Panc1 (cell line): Measurements from ENCODE around the gene PCDH8. TPM values are rescaled to one million over a fixed set of nuclear protein-coding genes. Genes with fewer than 3 reads are reported as not detected.

ENCODE experiments used
- ATAC-seq: fragments of 200-7000 bp; cut with Tn5 transposase; 2 replicates; pipeline ENCODE4 v1.9.1; 2020; ENCODE audit warnings: mild to moderate bottlenecking, moderate library complexity
- BruUV-seq: library from RNA; stranded (reverse); fragments of 400-500 nt; replicated peaks from 2 replicates; lab custom pipeline; 2021; lab: Mats Ljungman, UMichigan
- CTCF ChIA-PET: fragments of 300-600 bp; sonication (Branson Sonifier 250); formaldehyde crosslinking; loops from one replicate; lab custom pipeline; 2022; ENCODE audit warnings: antibody characterized with exemption; lab: Charles Lee
- POLR2A ChIA-PET: fragments of 300-600 bp; sonication (Branson Sonifier 250); formaldehyde crosslinking; loops from one replicate; lab custom pipeline; 2022; ENCODE audit warnings: antibody characterized with exemption; lab: Charles Lee
- DNase-seq: peaks from one replicate; pipeline ENCODE4 v3.0.0-alpha.2; 2010; ENCODE audit warnings: low read depth, low spot score
- H3K27ac ChIP-seq: 2 replicates; pipeline ENCODE4 v1.5.1; 2011; ENCODE audit warnings: mild to moderate bottlenecking, low read length, inconsistent platforms
- H3K27me3 ChIP-seq: fragments of 200-500 bp; sonication (Bioruptor generic); 2 replicates; pipeline ENCODE4 v1.6.0; 2014; ENCODE audit warnings: low read length, inconsistent platforms; ENCODE audit not compliant: control insufficient read depth, insufficient read depth
- H3K36me3 ChIP-seq: fragments of 200-500 bp; sonication (Bioruptor generic); 2 replicates; pipeline ENCODE4 v1.5.1; 2014; ENCODE audit warnings: inconsistent platforms, mild to moderate bottlenecking, low read length, moderate library complexity; ENCODE audit not compliant: control insufficient read depth, insufficient read depth
- H3K4me1 ChIP-seq: 2 replicates; pipeline ENCODE4 v1.5.1; 2011; ENCODE audit warnings: inconsistent platforms, mild to moderate bottlenecking, low read length, moderate library complexity; ENCODE audit not compliant: control insufficient read depth, insufficient read depth
- H3K4me3 ChIP-seq, 2 experiments: 2 replicates each; pipeline ENCODE4 v1.5.1; 2011 to 2012; ENCODE audit warnings: low read depth in 2 of 2, low read length in 2 of 2, mild to moderate bottlenecking in 2 of 2, inconsistent platforms in 1 of 2, moderate library complexity in 1 of 2
- H3K9me3 ChIP-seq: fragments of 200-500 bp; sonication (Bioruptor generic); 2 replicates; pipeline ENCODE4 v1.5.1; 2014; ENCODE audit warnings: low read depth, mild to moderate bottlenecking, inconsistent platforms, low read length, moderate library complexity; ENCODE audit not compliant: control insufficient read depth, insufficient read depth
- CTCF ChIP-seq: fragments of 450-650 bp; IDR thresholded peaks from 2 replicates; pipeline ENCODE4 v1.5.1; 2017; ENCODE audit warnings: mild to moderate bottlenecking
- POLR2AphosphoS5 ChIP-seq: IDR thresholded peaks from 2 replicates; pipeline ENCODE4 v1.6.1; 2012; ENCODE audit warnings: mild to moderate bottlenecking, low read depth, low read length, moderate library complexity
- REST ChIP-seq, 2 experiments: IDR thresholded peaks; 2 replicates each; pipeline ENCODE4 v1.6.1; 2011 to 2012; ENCODE audit warnings: low read depth in 2 of 2, control low read depth in 1 of 2, low read length in 1 of 2, mild to moderate bottlenecking in 1 of 2, moderate library complexity in 1 of 2; ENCODE audit not compliant: insufficient read depth in 1 of 2
- SIN3A ChIP-seq: IDR thresholded peaks from 2 replicates; pipeline ENCODE4 v1.6.1; 2012; ENCODE audit warnings: low read depth, mild to moderate bottlenecking, low read length, moderate library complexity, borderline replicate concordance; ENCODE audit not compliant: insufficient read depth
- TCF7L2 ChIP-seq: IDR thresholded peaks from 2 replicates; pipeline ENCODE4 v1.6.1; 2011; ENCODE audit warnings: mild to moderate bottlenecking, low read depth, low read length, inconsistent platforms
- in situ Hi-C: cut with HindIII; loops from 2 replicates; pipeline ENCODE4 v1.10.0; 2016; ENCODE audit warnings: low sequenced_read_pairs, low pct_unique_long_range_greater_than_20kb
- intact Hi-C: fragments of 100-400 bp; cut with micrococcal nuclease; formaldehyde crosslinking; loops from one replicate; pipeline ENCODE4 v1.10.0; 2022; ENCODE audit not compliant: unreplicated experiment
- total RNA-seq: library from RNA; stranded (reverse); gene quantifications from one replicate; pipeline ENCODE4 v1.2.1, GENCODE V29; 2021; ENCODE audit not compliant: unreplicated experiment

The PCDH8 gene
- total RNA-seq, 1 experiment from 2014 or later, result not detected

- TF ChIP-seq TCF7L2 (no peak), CTCF (no peak), SIN3A (no peak), POLR2AphosphoS5 (no peak), REST (IDR thresholded peaks at IDR 0.05; ENCODE audit: insufficient read depth in 1 of 2, low read depth in 2 of 2, low read length in 1 of 2) (no peak)
- DNase-seq (no peak), ATAC-seq (no peak)
- Histone ChIP-seq H3K4me1 (no peaks in the 10 kb centered on the region), H3K27ac (no peak overlapping the region), H3K9me3 (no peaks in the 10 kb centered on the region), H3K36me3 (no peaks in the 10 kb centered on the region), H3K27me3 (no peaks in the 10 kb centered on the region), H3K4me3 (no peak overlapping the region)
- in situ Hi-C loops, result no loop called here
- intact Hi-C loops, result no loop called here
- CTCF ChIA-PET, result no interaction called here
- POLR2A ChIA-PET, result no interaction called here
- BruUV-seq, result no TSS peak
Measured at GRCh38 chr13:52812941-52813340, 35.5 kb downstream of the PCDH8 start.

GRCh38 chr13:52811841-52812240 lies 36.6 kb downstream of the PCDH8 start:
- Histone ChIP-seq H3K27me3 (no peaks in the 10 kb centered on the region), H3K27ac (no peak overlapping the region), H3K36me3 (no peaks in the 10 kb centered on the region), H3K4me1 (no peaks in the 10 kb centered on the region), H3K9me3 (no peaks in the 10 kb centered on the region), H3K4me3 (no peak overlapping the region)
- CTCF ChIA-PET, result no interaction called here
- POLR2A ChIA-PET, result no interaction called here
- DNase-seq (no peak), ATAC-seq (no peak)
- no TSS peak for BruUV-seq
- in situ Hi-C loops, result no loop called here
- no peak for TF ChIP-seq POLR2AphosphoS5
- TF ChIP-seq REST (IDR thresholded peaks at IDR 0.05; ENCODE audit: insufficient read depth in 1 of 2, low read depth in 2 of 2, low read length in 1 of 2), result no peak
- TF ChIP-seq CTCF, result no peak
- no peak for TF ChIP-seq SIN3A
- no peak for TF ChIP-seq TCF7L2
- intact Hi-C loops, result no loop called here
